Coronary artery (tissue), 2 donors: ENCODE measurements around the gene DERL3.
A peak's percentile ranks its signal among the peaks of the same experiment; 100 is the strongest.

Experiments
- DNase-seq: peaks from one replicate; pipeline ENCODE4 v3.0.0-alpha.2; 2017; ENCODE audit warnings: low spot score
- H3K27ac ChIP-seq, 2 donors: fragments of 200-600 bp; sonication (generic); one replicate each; pipeline ENCODE4 v1.5.1; 2016 to 2019
- H3K4me3 ChIP-seq: fragments of 200-600 bp; sonication (generic); 2 replicates; pipeline ENCODE4 v1.5.1; 2016; ENCODE audit warnings: mild to moderate bottlenecking, moderate library complexity
- CTCF ChIP-seq: fragments of 200-600 bp; sonication (generic); IDR thresholded peaks from one replicate; pipeline ENCODE4 v1.5.1; 2019; ENCODE audit warnings: antibody characterized with exemption

The DERL3 gene

GRCh38 chr22:23786752-23787599, 51.8 kb downstream of the DERL3 start, which contains the start of gene SMARCB1:
SMARCB1 (plus strand) TSS chr22:23786966; CDS start chr22:23787170, 204 bp downstream.
- TF ChIP-seq CTCF = no peak

GRCh38 chr22:23786261-23786710, 52.5 kb downstream of the DERL3 start:
- peak overlapping the region; percentile 98 to 100 for H3K27ac ChIP-seq
- TF ChIP-seq CTCF = no peak
- no peak for DNase-seq

More at GRCh38 chr22:23786752-23787599, 51.8 kb downstream of the DERL3 start, which contains the start of gene SMARCB1:
- Histone ChIP-seq H3K27ac (peak within 1 kb of the TSS; percentile 98 to 100), H3K4me3 (peak within 1 kb of the TSS; percentile 96)
- DNase-seq = peak; percentile 94

More at GRCh38 chr22:23786261-23786710, 52.5 kb downstream of the DERL3 start:
- H3K4me3 ChIP-seq = peak overlapping the region; percentile 96
